ENCODE results near the gene CCDC3. TPM values are rescaled to one million over a fixed set of nuclear protein-coding genes. Genes with fewer than 3 reads are reported as not detected.

CCDC3 gene
- total and polyA plus RNA-seq, 2 of the 8 experiments (the other 6 are each of a cell fraction or from before 2014, with no cell fraction given) = 3.4 to 3.7 TPM

GRCh38 chr10:12934777-12935176 is 66.7 kb downstream of the CCDC3 start (continued):
- no peak for TF ChIP-seq MAX (IDR thresholded peaks at IDR 0.05)

All from H1 (cell line).